Mesodermal cell (in vitro differentiated cells): ENCODE data around the gene ZNF627.
A peak's percentile ranks its signal among the peaks of the same experiment; 100 is the strongest.
"Not testable (repeated sequence)": the region's sequence is repeated elsewhere in the genome, so short reads cannot be mapped to it uniquely, and the experiment has no call there.

ENCODE experiments used
- H3K27ac ChIP-seq: 2 replicates; pipeline ENCODE4 v1.7.0; 2013; ENCODE audit warnings: mild to moderate bottlenecking, low read depth, low read length, moderate library complexity; ENCODE audit not compliant: severe bottlenecking
- H3K36me3 ChIP-seq: 2 replicates; pipeline ENCODE4 v1.7.1; 2013; ENCODE audit warnings: mild to moderate bottlenecking, low read length, moderate library complexity; ENCODE audit not compliant: control insufficient read depth, insufficient read depth
- H3K4me1 ChIP-seq: one replicate; pipeline ENCODE4 v1.7.1; 2013; ENCODE audit warnings: mild to moderate bottlenecking, low read length; ENCODE audit not compliant: insufficient read depth, control insufficient read depth, poor library complexity, severe bottlenecking
- H3K4me3 ChIP-seq: 2 replicates; pipeline ENCODE4 v1.7.0; 2013; ENCODE audit warnings: low read length, control low read depth, mild to moderate bottlenecking; ENCODE audit not compliant: insufficient read depth, poor library complexity, severe bottlenecking; ENCODE audit errors: extremely low read depth
- H3K9me3 ChIP-seq: 2 replicates; pipeline ENCODE4 v1.7.1; 2013; ENCODE audit warnings: mild to moderate bottlenecking, low read length, moderate library complexity; ENCODE audit not compliant: control insufficient read depth
- WGBS, 2 experiments: methylation state at CpG; one replicate each; pipeline ENCODE4 v1.1.5; 2013; ENCODE audit warnings: missing lambda C conversion rate in 2 of 2; ENCODE audit not compliant: insufficient coverage in 2 of 2; 5-methylcytosine and 5-hydroxymethylcytosine counted together

ZNF627 gene

DNA sequence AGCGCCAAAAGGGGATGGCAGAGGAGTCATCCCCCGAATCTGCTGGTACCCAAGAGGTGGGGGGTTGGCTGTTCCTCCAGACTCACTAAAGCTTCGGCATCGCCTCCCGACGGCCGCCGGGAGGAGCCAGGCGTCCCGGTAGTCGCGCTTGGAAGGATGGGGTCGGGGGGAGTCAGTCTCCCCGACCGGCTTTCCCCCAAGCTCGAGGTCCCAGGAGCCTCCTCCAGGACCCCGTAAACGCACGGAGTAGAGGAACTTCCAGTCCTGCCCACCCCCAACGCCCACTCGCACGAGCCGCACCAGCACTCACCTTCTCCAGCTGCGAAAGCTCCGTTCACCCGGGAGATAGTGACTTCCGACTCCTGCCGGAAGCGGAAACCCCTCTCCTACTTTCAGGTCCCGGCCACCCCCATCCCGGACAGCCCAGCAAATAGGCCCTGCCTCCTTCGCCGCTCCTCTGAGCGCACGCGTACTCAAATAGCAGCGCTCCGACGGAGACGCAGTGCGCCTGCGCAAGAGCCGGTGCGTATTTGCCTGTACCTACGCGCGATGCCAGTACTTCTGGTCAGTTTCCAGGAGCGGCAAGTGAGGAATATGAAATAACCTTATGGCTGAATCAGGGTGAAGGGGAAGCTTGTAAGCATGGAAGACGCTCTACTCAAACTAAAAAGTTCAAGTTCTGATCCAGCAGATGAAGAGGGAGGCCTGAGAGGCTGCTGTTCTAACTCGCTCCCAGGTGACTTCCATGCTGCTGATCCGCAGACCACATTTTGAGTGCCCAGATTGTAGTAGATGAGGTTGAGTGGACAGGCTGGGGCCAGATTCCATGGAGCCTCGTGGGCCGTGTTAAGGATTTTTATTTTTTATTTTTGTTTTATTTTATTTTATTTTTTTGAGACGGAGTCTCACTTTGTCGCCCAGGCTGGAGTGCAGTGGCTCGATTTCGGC is 38.1 kb upstream of the ZNF627 start, which contains the start of gene ELOF1:
TSS of gene ELOF1 (minus strand) at position 350 of the 948 bp plus-strand sequence. CDS start 4,883 bp downstream, outside the sequence.
- Histone ChIP-seq H3K27ac (no peak within 1 kb of the TSS), H3K4me1 (no peaks in the 10 kb centered on the region), H3K36me3 (peaks cover 18% of the 10 kb centered on the region), H3K4me3 (peak within 1 kb of the TSS; percentile 97), H3K9me3 (no peaks in the 10 kb centered on the region)
- 0 to 6% methylated on average over 44 to 46 of the region's 57 CpGs for WGBS, 2 experiments

DNA sequence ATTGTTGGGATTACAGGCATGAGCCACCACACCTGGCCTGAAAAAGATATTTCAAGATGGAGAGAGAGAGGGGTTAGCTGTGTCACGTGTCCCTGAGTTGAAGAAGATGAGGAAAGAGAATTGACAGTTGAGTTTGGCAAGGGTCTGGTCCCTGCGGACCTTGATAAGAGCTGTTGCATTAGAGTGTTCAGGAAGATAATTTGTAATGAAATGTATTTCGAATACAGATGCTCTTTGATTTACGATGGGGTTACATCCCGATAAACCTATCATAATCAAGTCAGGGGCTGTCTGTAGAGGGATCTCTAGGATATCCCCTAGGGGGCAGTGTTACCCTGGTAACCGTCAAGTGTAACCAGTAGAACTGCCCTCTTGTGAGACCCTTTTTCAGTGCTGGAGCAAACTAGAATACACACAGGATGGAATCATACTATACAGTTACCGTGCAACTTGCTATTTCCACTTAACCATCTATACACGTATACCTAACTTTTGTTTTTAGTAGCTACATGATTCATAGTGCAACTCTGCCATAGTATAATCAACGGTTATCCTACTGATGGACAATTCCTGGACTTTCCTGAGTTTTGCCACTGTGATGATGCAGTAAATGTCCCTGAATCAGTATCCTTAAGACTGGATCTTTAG is 36.8 kb upstream of the ZNF627 start:
- H3K9me3 ChIP-seq: no peaks in the 10 kb centered on the region
- H3K4me3 ChIP-seq: no peak overlapping the region
- H3K27ac ChIP-seq: no peak overlapping the region
- H3K36me3 ChIP-seq: peaks cover 5% of the 10 kb centered on the region
- 34 to 37% methylated on average over 6 to 7 of the region's 9 CpGs for whole genome bisulfite sequencing, 2 experiments
- H3K4me1 ChIP-seq: no peaks in the 10 kb centered on the region

DNA sequence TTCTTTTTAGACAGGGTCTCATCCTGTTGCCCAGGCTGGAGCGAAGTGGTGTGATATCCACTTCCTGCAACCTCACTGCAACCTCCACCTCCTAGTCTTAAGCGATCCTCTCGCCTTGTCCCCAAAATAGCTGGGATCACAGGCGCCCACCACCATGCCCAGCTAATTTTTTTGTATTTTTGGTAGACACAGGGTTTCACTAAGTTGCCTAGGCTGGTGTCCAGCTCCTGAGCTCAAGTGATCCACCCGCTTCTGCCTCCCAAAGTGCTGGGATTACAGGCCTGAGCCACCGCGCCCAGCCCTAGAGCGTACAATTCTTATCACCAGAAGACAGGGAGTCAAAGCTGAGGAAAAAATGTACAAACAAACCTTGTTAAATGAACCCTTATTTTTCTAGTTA is 33.8 kb upstream of the ZNF627 start:
- Histone ChIP-seq H3K4me3 (no peak overlapping the region), H3K36me3 (no peaks in the 10 kb centered on the region), H3K9me3 (no peaks in the 10 kb centered on the region), H3K27ac (no peak overlapping the region), H3K4me1 (no peaks in the 10 kb centered on the region)
- 89 to 99% methylated on average over 7 to 8 of the region's 8 CpGs for WGBS, 2 experiments

DNA sequence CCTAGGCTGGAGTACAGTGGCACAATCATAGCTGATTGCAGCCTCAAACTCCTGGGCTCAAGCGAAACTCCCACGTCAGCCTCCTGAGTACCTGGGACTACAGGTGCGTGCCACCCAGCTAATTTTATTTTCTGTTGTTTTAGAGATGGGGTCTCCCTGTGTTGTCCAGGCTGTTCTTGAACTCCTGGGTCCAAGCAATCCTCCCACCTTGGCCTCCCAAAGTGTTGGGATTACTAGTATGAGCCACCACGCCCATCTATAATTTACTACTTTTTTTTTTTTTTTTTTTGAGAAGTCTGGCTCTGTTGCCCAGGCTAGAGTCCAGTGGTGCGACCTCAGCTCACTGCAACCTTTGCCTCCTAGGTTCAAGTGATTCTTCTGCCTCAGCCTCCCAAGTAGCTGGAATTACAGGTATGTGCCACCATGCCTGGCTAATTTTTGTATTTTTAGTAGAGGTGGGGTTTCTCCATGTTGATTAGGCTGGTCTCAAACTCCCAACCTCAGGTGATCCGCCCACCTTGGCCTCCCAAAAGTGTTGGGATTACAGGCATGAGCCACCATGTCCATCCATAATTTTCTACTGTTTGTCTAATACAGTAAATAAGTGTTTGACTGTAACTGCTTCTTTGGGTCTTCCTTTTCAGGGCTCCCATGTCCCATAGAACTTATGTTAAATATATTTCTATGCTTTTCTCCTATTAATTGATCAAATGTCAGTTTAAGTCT is 33.0 kb upstream of the ZNF627 start:
- not testable (repeated sequence) for H3K4me1 ChIP-seq, H3K9me3 ChIP-seq, H3K27ac ChIP-seq, H3K4me3 ChIP-seq, H3K36me3 ChIP-seq
- 94 to 100% methylated on average over 2 to 4 of the region's 6 CpGs for WGBS, 2 experiments

DNA sequence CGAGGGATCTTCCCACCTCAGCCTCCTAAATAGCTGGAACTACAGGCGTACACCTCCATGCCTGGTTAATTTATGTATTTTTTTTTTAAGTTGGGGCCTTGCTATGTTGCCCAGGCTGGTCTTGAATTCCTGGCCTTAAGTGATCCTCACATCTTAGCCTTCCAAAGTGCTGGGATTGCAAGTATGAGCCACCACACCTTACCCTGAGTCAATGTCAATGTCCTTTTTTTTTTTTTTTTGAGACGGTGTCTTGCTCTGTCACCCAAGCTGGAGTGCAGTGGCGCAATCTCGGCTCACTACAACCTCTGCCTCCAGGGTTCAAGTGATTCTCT is 31.7 kb upstream of the ZNF627 start:
- not testable (repeated sequence) for H3K4me3 ChIP-seq, H3K36me3 ChIP-seq, H3K4me1 ChIP-seq, H3K27ac ChIP-seq, H3K9me3 ChIP-seq
- WGBS, 2 experiments: 73 to 100% methylated on average over 1 of the region's 5 CpGs

DNA sequence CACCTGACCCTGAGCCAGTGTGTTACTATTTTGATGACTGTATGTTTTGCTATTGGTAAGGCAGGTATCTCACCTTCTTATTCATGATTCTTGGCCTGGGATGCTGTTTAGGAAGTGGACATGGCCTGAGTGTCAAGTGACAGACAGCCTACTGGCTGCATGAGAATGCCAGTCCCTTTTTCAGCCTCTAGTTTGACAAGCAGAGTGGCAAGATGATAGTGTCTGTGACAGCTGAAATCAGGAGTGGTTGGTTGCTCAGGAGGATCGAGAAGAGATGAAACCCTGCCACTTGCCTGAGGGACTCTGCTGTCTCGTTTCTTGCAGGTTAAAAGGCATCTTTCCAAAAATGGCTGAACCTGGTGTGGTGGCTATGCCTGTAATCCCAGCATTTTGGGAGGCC is 31.1 kb upstream of the ZNF627 start:
- Histone ChIP-seq H3K4me3 (no peak overlapping the region), H3K9me3 (no peaks in the 10 kb centered on the region), H3K4me1 (no peaks in the 10 kb centered on the region), H3K27ac (no peak overlapping the region), H3K36me3 (no peaks in the 10 kb centered on the region)
- 89 to 100% methylated on average over 1 to 2 of the region's 2 CpGs for WGBS, 2 experiments

DNA sequence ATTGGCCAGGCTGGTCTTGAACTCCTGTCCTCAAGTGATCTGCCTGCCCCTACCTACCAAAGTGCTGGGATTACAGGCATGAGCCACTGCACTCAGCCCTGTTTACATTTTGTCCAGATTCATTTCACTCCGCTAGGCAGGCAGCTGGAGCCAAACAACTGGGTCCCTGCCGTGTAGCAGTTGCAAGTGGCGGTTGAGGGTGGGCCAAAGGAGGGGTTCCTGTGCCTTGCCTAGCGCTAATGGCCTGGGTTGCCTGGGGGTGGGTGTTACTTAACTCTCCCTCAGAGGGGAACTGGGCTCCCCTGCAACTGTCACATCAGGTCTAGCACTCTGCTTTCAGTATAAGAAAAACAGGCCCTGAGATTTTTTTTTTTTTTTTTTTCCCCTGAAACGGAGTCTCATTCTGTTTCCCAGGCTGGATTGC is 27.2 kb upstream of the ZNF627 start:
- Histone ChIP-seq H3K27ac (no peak overlapping the region), H3K36me3 (no peaks in the 10 kb centered on the region), H3K9me3 (no peaks in the 10 kb centered on the region), H3K4me1 (no peaks in the 10 kb centered on the region), H3K4me3 (no peak overlapping the region)
- 92% methylated on average over 2 of the region's 5 CpGs; no CpG with 5 or more reads in 1 of the 2 experiments for WGBS, 2 experiments

DNA sequence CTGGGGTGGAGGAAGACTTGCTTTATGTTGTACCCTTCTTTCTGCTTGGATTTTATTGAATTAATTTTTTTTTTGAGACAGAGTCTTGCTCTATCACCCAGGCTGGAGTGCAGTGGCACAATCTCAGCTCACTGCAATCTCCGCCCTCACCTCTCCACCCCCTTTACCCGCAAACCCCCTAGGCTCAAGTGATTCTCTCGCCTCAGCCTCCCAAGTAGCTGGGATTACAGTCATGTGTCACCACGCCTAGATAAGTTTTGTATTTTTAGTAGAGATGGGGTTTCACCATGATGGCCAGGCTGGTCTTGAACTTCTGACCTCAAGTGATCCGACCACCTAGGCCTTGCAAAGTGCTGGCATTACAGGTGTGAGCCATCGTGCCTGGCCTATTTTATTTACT is 23.9 kb upstream of the ZNF627 start:
- H3K36me3 ChIP-seq, H3K4me3 ChIP-seq, H3K4me1 ChIP-seq, H3K9me3 ChIP-seq, H3K27ac ChIP-seq: not testable (repeated sequence)
- 92 to 95% methylated on average over 3 to 4 of the region's 6 CpGs for WGBS, 2 experiments

DNA sequence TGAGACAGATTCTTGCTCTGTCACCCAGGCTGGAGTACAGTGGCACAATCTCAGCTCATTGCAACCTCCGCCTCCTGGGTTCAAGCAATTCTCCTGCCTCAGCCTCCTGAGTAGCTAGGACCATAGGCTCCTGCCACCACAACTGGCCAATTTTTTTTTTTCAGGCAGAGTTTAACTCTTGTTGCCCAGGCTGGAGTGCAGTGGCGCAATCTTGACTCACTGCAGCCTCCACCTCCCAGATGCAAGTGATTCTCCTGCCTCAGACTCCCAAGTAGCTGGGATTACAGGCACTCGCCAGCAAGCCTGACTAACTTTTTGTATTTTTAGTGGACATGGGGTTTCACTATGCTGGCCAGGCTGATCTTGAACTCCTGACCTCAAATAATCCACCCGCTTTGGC is 23.5 kb upstream of the ZNF627 start:
- WGBS, 2 experiments: 69 to 79% methylated on average over 3 to 4 of the region's 4 CpGs
- H3K4me3 ChIP-seq, H3K36me3 ChIP-seq, H3K4me1 ChIP-seq, H3K9me3 ChIP-seq, H3K27ac ChIP-seq: not testable (repeated sequence)

DNA sequence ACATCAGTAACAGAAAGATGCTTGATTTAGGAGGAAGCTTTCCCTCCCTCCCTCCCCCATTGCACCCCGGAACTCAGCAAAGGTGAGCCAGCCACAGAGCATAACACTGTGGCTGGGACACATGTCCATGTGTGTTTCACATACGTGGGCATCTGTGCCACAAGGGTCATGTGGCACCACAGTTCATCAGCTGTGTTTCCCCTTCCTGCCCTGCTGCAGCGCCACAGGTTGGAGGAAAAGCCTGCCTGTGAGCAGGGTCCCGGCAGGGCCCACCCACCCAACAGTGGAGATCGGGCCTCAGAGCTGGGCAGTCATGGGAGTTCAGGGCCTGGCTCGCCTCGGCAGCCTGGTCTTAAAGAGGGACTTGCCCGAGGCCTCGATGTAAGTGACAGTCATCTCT is 22.6 kb upstream of the ZNF627 start:
- Histone ChIP-seq H3K9me3 (no peaks in the 10 kb centered on the region), H3K4me3 (no peak overlapping the region), H3K4me1 (no peaks in the 10 kb centered on the region), H3K27ac (no peak overlapping the region), H3K36me3 (no peaks in the 10 kb centered on the region)
- WGBS, 2 experiments: 95 to 98% methylated on average over 9 of the region's 9 CpGs
